Gastrocnemius medialis (tissue), 4 donors: ENCODE measurements around the gene C2orf80. TPM values are rescaled to one million over a fixed set of nuclear protein-coding genes. Genes with fewer than 3 reads are reported as not detected.

ENCODE experiments used
- ATAC-seq, 2 donors: fragments of 150-250 bp; one replicate each; pipeline ENCODE4 v1.9.1; 2016
- DNase-seq, 2 donors: peaks; one replicate each; pipeline ENCODE4 v3.0.0-alpha.2; 2019
- H3K27ac ChIP-seq, 4 donors: fragments of 200-600 bp; sonication (generic); 1 replicate in 1 of 4; 2 replicates in 3 of 4; pipeline ENCODE4 v1.5.1; 2016 to 2018; ENCODE audit warnings: mild to moderate bottlenecking in 2 of 4, moderate library complexity in 1 of 4
- H3K27me3 ChIP-seq, 3 donors: fragments of 200-600 bp; sonication (generic) in 2 of 3; 1 replicate in 1 of 3; 2 replicates in 2 of 3; pipeline versions ENCODE4 v1.5.1 to v1.6.0; 2016 to 2019; ENCODE audit warnings: mild to moderate bottlenecking in 1 of 3, moderate library complexity in 1 of 3
- H3K36me3 ChIP-seq, 2 donors: fragments of 200-600 bp; sonication (generic) in 1 of 2; one replicate each; pipeline ENCODE4 v1.5.1; 2017 to 2018
- H3K4me1 ChIP-seq, 2 donors: fragments of 200-600 bp; sonication (generic) in 1 of 2; one replicate each; pipeline ENCODE4 v1.5.1; 2016 to 2017; ENCODE audit warnings: mild to moderate bottlenecking in 2 of 2
- H3K4me3 ChIP-seq, 4 donors: fragments of 200-600 bp; sonication (generic) in 3 of 4; 1 replicate in 1 of 4; 2 replicates in 3 of 4; pipeline ENCODE4 v1.5.1; 2016 to 2019; ENCODE audit warnings: mild to moderate bottlenecking in 2 of 4
- H3K9me3 ChIP-seq, 3 donors: fragments of 200-600 bp; sonication (generic) in 2 of 3; 1 replicate in 1 of 3; 2 replicates in 2 of 3; pipeline ENCODE4 v1.5.1; 2016 to 2019
- CTCF ChIP-seq, 5 experiments: fragments of 450-650 bp in 3 of 5; fragments of 200-600 bp in 2 of 5; sonication (generic) in 2 of 5; IDR thresholded peaks in 4 of 5; conservative IDR thresholded peaks in 1 of 5; 1 replicate in 4 of 5; 2 replicates in 1 of 5; pipeline ENCODE4 v1.5.1; 2016 to 2019; ENCODE audit warnings: antibody characterized with exemption in 5 of 5, mild to moderate bottlenecking in 3 of 5, moderate library complexity in 3 of 5
- POLR2A ChIP-seq, 2 donors: fragments of 450-650 bp; IDR thresholded peaks; one replicate each; pipeline ENCODE4 v1.6.1; 2017; ENCODE audit warnings: antibody characterized with exemption in 2 of 2, mild to moderate bottlenecking in 2 of 2, moderate library complexity in 2 of 2
- in situ Hi-C, 4 donors: fragments of 200-750 bp; cut with MboI; loops; one replicate each; pipeline versions ENCODE4 v1.15.0 to v1.8.0; 2017; ENCODE audit warnings: low sequenced_read_pairs in 4 of 4
- intact Hi-C: fragments of 100-400 bp; cut with DNase I; formaldehyde crosslinking; loops from one replicate; pipeline ENCODE4 v1.15.1; 2023; ENCODE audit warnings: low total_unique reads
- total RNA-seq, 4 donors: library from RNA; depleted of rRNA; stranded (reverse); fragments of >200 nt; gene quantifications; one replicate each; pipeline versions ENCODE4 v1.1.0 to v1.2.3, GENCODE V29; 2016

C2orf80 gene
- total RNA-seq, 4 donors from 2014 or later, result not detected

GRCh38 chr2:208183972-208184705, 5.7 kb downstream of the C2orf80 start:
- no peak overlapping the region for H3K4me3 ChIP-seq
- DNase-seq, result no peak
- intact Hi-C loops, result no loop called here
- ATAC-seq, result no peak
- in situ Hi-C loops, result no loop called here
- H3K27me3 ChIP-seq, result peaks cover 0 to 10% (median 5%) of the 10 kb centered on the region in 3 donors
- H3K9me3 ChIP-seq, result no peaks in the 10 kb centered on the region
- H3K36me3 ChIP-seq, result no peaks in the 10 kb centered on the region
- TF ChIP-seq POLR2A (IDR thresholded peaks at IDR 0.05), result no peak
- TF ChIP-seq CTCF (IDR thresholded peaks at IDR 0.05 in 4 of 5, conservative IDR thresholded peaks at IDR 0.05 in 1 of 5), result no peak
- no peak overlapping the region for H3K27ac ChIP-seq
- H3K4me1 ChIP-seq, result no peaks in the 10 kb centered on the region

- intact Hi-C loops (no loop called here), in situ Hi-C loops (no loop called here)
- no peak overlapping the region for H3K4me3 ChIP-seq
- DNase-seq (no peak), ATAC-seq (no peak)
- no peak overlapping the region for H3K27ac ChIP-seq
- H3K36me3 ChIP-seq, result no peaks in the 10 kb centered on the region
- no peaks in the 10 kb centered on the region for H3K4me1 ChIP-seq
- peaks cover 0 to 10% (median 5%) of the 10 kb centered on the region in 3 donors for H3K27me3 ChIP-seq
- no peaks in the 10 kb centered on the region for H3K9me3 ChIP-seq
- TF ChIP-seq CTCF (IDR thresholded peaks at IDR 0.05 in 4 of 5, conservative IDR thresholded peaks at IDR 0.05 in 1 of 5) (no peak), POLR2A (IDR thresholded peaks at IDR 0.05) (no peak)
Observed at GRCh38 chr2:208183526-208183925, 6.3 kb downstream of the C2orf80 start.

GRCh38 chr2:208182835-208183234, 7.0 kb downstream of the C2orf80 start:
- intact Hi-C loops (no loop called here), in situ Hi-C loops (no loop called here)
- Histone ChIP-seq H3K9me3 (no peaks in the 10 kb centered on the region), H3K27ac (no peak overlapping the region), H3K4me1 (no peaks in the 10 kb centered on the region), H3K36me3 (no peaks in the 10 kb centered on the region), H3K4me3 (no peak overlapping the region), H3K27me3 (peaks cover 0 to 10% (median 5%) of the 10 kb centered on the region in 3 donors)
- no peak for TF ChIP-seq CTCF (IDR thresholded peaks at IDR 0.05 in 4 of 5, conservative IDR thresholded peaks at IDR 0.05 in 1 of 5)
- TF ChIP-seq POLR2A (IDR thresholded peaks at IDR 0.05), result no peak
- no peak for ATAC-seq
- no peak for DNase-seq

- TF ChIP-seq CTCF (IDR thresholded peaks at IDR 0.05 in 4 of 5, conservative IDR thresholded peaks at IDR 0.05 in 1 of 5) (no peak), POLR2A (IDR thresholded peaks at IDR 0.05) (no peak)
Observed at GRCh38 chr2:208179028-208179609, 10.7 kb downstream of the C2orf80 start.

More at GRCh38 chr2:208179028-208179609, 10.7 kb downstream of the C2orf80 start:
- Histone ChIP-seq H3K36me3 (no peaks in the 10 kb centered on the region), H3K9me3 (no peaks in the 10 kb centered on the region), H3K27ac (no peak overlapping the region), H3K27me3 (peaks cover 0 to 4% (median 0%) of the 10 kb centered on the region in 3 donors), H3K4me1 (peaks cover 0 to 5% of the 10 kb centered on the region in 2 donors), H3K4me3 (no peak overlapping the region)
- ATAC-seq (no peak), DNase-seq (no peak)
- in situ Hi-C loops (no loop called here), intact Hi-C loops (no loop called here)
